K562 (cell line): ENCODE data around the gene C1QC. TPM values are rescaled to one million over a fixed set of nuclear protein-coding genes. Genes with fewer than 3 reads are reported as not detected.

Source experiments
- CEBPG ChIP-seq, 3 experiments: fragments of 200-800 bp in 1 of 3; sonication (Bioruptor generic) in 1 of 3; sonication (generic) in 1 of 3; formaldehyde crosslinking in 1 of 3; IDR thresholded peaks in 2 of 3; conservative IDR thresholded peaks in 1 of 3; 2 replicates each; pipeline versions ENCODE4 v1.6.1 to v1.8.0; 2016 to 2022; ENCODE audit warnings: missing compliant biosample characterization in 2 of 3, missing genetic modification characterization in 2 of 3, mild to moderate bottlenecking in 1 of 3, missing genetic modification reagents in 1 of 3
- GATA2 ChIP-seq: sonication (generic); formaldehyde crosslinking; IDR thresholded peaks from 2 replicates; pipeline ENCODE4 v1.4.0; 2020; ENCODE audit warnings: mild to moderate bottlenecking, missing genetic modification reagents
- MXD1 ChIP-seq: fragments of 250-450 bp; sonication (Bioruptor Pico); IDR thresholded peaks from 2 replicates; pipeline ENCODE4 v1.8.0; 2021; ENCODE audit warnings: borderline replicate concordance, mild to moderate bottlenecking, moderate library complexity; ENCODE audit not compliant: poor library complexity, severe bottlenecking
- PBX2 ChIP-seq, 2 experiments: IDR thresholded peaks in 1 of 2; conservative IDR thresholded peaks in 1 of 2; 2 replicates each; pipeline ENCODE4 v1.6.1; 2016; ENCODE audit warnings: low read depth in 2 of 2, mild to moderate bottlenecking in 1 of 2, missing compliant biosample characterization in 1 of 2, missing genetic modification characterization in 1 of 2, moderate library complexity in 1 of 2
- POLR3A ChIP-seq: IDR thresholded peaks from 2 replicates; pipeline ENCODE4 v1.6.1; 2011; ENCODE audit warnings: borderline replicate concordance, mild to moderate bottlenecking, moderate library complexity; ENCODE audit not compliant: insufficient read length, insufficient read depth; ENCODE audit errors: extremely low read depth
- RAD21 ChIP-seq, 2 experiments: fragments of 250-450 bp in 1 of 2; fragments of 450-650 bp in 1 of 2; sonication (Bioruptor Pico) in 1 of 2; formaldehyde crosslinking in 1 of 2; IDR thresholded peaks in 1 of 2; conservative IDR thresholded peaks in 1 of 2; 2 replicates each; pipeline versions ENCODE4 v1.4.0 to v1.8.0; 2020 to 2022; ENCODE audit warnings: mild to moderate bottlenecking in 2 of 2, moderate library complexity in 1 of 2
- RBM25 ChIP-seq: fragments of 200-400 bp; formaldehyde crosslinking; IDR thresholded peaks from 2 replicates; pipeline ENCODE4 v1.6.1; 2018; ENCODE audit warnings: low read length, low read depth, moderate library complexity; ENCODE audit not compliant: severe bottlenecking
- REST ChIP-seq, 2 experiments: fragments of 450-650 bp; formaldehyde crosslinking in 1 of 2; IDR thresholded peaks; 2 replicates each; pipeline versions ENCODE4 v1.4.0 to v1.6.1; 2014 to 2020; ENCODE audit warnings: mild to moderate bottlenecking in 2 of 2, borderline replicate concordance in 1 of 2, low read depth in 1 of 2
- TEAD4 ChIP-seq, 2 experiments: sonication (generic) in 1 of 2; formaldehyde crosslinking in 1 of 2; IDR thresholded peaks; 2 replicates each; pipeline versions ENCODE4 v1.6.1 to v1.8.0; 2012 to 2022; ENCODE audit warnings: borderline replicate concordance in 1 of 2, inconsistent platforms in 1 of 2, low read length in 1 of 2, mild to moderate bottlenecking in 1 of 2, missing genetic modification reagents in 1 of 2
- TGIF2 ChIP-seq: sonication (generic); formaldehyde crosslinking; IDR thresholded peaks from 2 replicates; pipeline ENCODE4 v1.8.1; 2022; ENCODE audit warnings: mild to moderate bottlenecking, missing genetic modification reagents, moderate library complexity
- ZNF408 ChIP-seq: fragments of 250-450 bp; sonication (Bioruptor Pico); IDR thresholded peaks from 2 replicates; pipeline ENCODE4 v1.4.0; 2020; ENCODE audit warnings: low read depth, mild to moderate bottlenecking, moderate library complexity
- polyA plus RNA-seq, 8 experiments: library from polyadenylated mRNA; depleted of rRNA in 4 of 8; stranded (reverse) in 5 of 8; unstranded in 3 of 8; fragments of >200 nt; fragmentation: Nextera tagmentation in 2 of 8; fragmentation: Illumina TruSeq in 1 of 8; extraction: Ambion mirVana in 2 of 8; extraction: Trizol in 1 of 8; gene quantifications; 2 replicates each; pipeline versions ENCODE4 v1.2.1 to v1.2.3, GENCODE V29; 2011 to 2014; ENCODE audit warnings: inconsistent platforms in 1 of 8, missing spikeins in 1 of 8
- total RNA-seq, 7 experiments: library from RNA; depleted of rRNA in 6 of 7; stranded (reverse); fragments of >200 nt in 6 of 7; fragmentation: Illumina TruSeq in 2 of 7; extraction: Trizol in 2 of 7; gene quantifications; 2 replicates each; pipeline versions ENCODE4 v1.2.1 to v1.2.3, GENCODE V29; 2011 to 2021; ENCODE audit warnings: low replicate concordance in 1 of 7

The C1QC gene
- total and polyA plus RNA-seq, 9 of the 15 experiments (the other 6 are each of a cell fraction or from before 2014, with no cell fraction given) = 0.69 TPM; not detected in 8

GRCh38 chr1:22673486-22674409, 30.3 kb downstream of the C1QC start (continued):
- TF ChIP-seq REST (IDR thresholded peaks at IDR 0.05; ENCODE audit: borderline replicate concordance) = peak; percentile 72; the same call in 1 of the 2 replicates
- no peak for TF ChIP-seq REST (CRISPR knock-in tag; IDR thresholded peaks at IDR 0.05; ENCODE audit: low read depth)
- TF ChIP-seq GATA2 (CRISPR knock-in tag) = peak; percentile 26; the same call in 1 of the 2 replicates
- TF ChIP-seq PBX2 (CRISPR knock-in tag; IDR thresholded peaks at IDR 0.05; ENCODE audit: low read depth) = no peak
- TF ChIP-seq PBX2 (tag; conservative IDR thresholded peaks at IDR 0.05; ENCODE audit: low read depth) = no peak
- no peak for TF ChIP-seq CEBPG (CRISPR knock-in tag; IDR thresholded peaks at IDR 0.05)
- TF ChIP-seq CEBPG (tag; conservative IDR thresholded peaks at IDR 0.05 in 1 of 2, IDR thresholded peaks at IDR 0.05 in 1 of 2) = no peak
- no peak for TF ChIP-seq TEAD4 (IDR thresholded peaks at IDR 0.05; ENCODE audit: low read length)
- TF ChIP-seq TEAD4 (CRISPR knock-in tag; IDR thresholded peaks at IDR 0.05; ENCODE audit: borderline replicate concordance) = no peak
- no peak for TF ChIP-seq POLR3A
- peak; percentile 77 for TF ChIP-seq RBM25
- no peak for TF ChIP-seq MXD1
- peak; percentile 57 to 84 for TF ChIP-seq RAD21 (CRISPR knock-in tag; conservative IDR thresholded peaks at IDR 0.05 in 1 of 2, IDR thresholded peaks at IDR 0.05 in 1 of 2)
- no peak for TF ChIP-seq ZNF408 (CRISPR knock-in tag)
- TF ChIP-seq TGIF2 (CRISPR knock-in tag) = no peak
